Retinal pigment epithelial cell (primary cell): ENCODE results near the gene CROCC.

Source experiments
- DNase-seq: peaks from one replicate; pipeline ENCODE4 v3.0.0-alpha.2; 2010; ENCODE audit warnings: low read depth
- H3K4me3 ChIP-seq: 2 replicates; pipeline ENCODE4 v1.5.1; 2011; ENCODE audit warnings: mild to moderate bottlenecking, low read length, control low read depth, moderate library complexity
- CTCF ChIP-seq: conservative IDR thresholded peaks from 2 replicates; pipeline ENCODE4 v1.5.1; 2011; ENCODE audit warnings: low read depth, low read length, control low read depth, inconsistent platforms

Gene CROCC

GRCh38 chr1:17014671-17015567 is 93.2 kb downstream of the CROCC start:
- H3K4me3 ChIP-seq, result no peak overlapping the region
- DNase-seq, result no peak
- TF ChIP-seq CTCF, result no peak

GRCh38 chr1:17016317-17016661 is 94.6 kb downstream of the CROCC start:
- no peak overlapping the region for H3K4me3 ChIP-seq
- TF ChIP-seq CTCF, result no peak
- DNase-seq, result peak; percentile 65

DNA sequence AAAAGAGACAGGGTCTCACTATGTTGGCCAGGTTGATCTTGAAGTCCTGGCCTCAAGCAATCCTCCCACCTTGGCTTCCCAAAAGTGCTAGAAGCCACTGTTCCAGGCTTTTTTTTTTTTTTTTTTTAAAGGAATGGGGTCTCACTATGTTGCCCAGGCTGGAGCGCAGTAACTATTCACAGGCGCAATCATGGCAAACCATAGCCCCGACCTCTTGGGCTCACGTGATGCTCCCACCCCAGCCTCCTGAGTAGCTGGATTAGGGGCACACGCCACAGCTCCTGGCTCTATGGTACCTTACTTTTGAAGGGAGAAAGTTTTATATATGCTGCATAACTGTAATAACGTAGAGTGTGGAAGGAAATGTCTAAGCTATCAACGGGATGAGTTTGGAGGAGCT is 95.7 kb downstream of the CROCC start:
- TF ChIP-seq CTCF, result no peak
- DNase-seq, result no peak
- no peak overlapping the region for H3K4me3 ChIP-seq

GRCh38 chr1:17018849-17019248 is 97.1 kb downstream of the CROCC start:
- TF ChIP-seq CTCF, result no peak
- no peak for DNase-seq
- no peak overlapping the region for H3K4me3 ChIP-seq

DNA sequence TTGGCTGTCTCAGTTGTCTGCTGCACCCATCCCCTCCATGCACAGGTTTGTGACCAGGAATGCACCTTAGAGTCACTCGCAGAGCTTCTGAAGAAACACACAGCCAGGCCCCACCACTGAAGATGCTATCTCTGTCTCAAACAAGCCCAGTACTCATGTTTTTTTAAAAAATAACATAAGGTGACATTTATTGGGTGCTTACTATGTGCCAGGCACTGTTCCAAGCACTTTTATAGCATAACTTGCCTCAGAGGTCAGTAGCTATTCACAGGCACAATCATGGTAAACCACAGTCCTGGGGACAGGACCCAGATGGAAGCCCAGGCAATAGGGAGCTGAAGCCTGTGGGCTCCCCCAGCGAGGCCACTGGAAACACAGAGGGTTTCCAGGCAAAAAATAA is 98.8 kb downstream of the CROCC start:
- TF ChIP-seq CTCF, result no peak
- no peak for DNase-seq
- H3K4me3 ChIP-seq, result no peak overlapping the region

- TF ChIP-seq CTCF, result no peak
- H3K4me3 ChIP-seq, result no peak overlapping the region
- DNase-seq, result no peak
Measured at GRCh38 chr1:17021896-17022295, 100.2 kb downstream of the CROCC start.
